ENCODE results near the gene ZMYND8.

Gene ZMYND8

GRCh38 chr20:47334022-47334551 lies 22.4 kb downstream of the ZMYND8 start:
- DNase-seq (ENCODE audit: insufficient read length, low spot score) (no peak), FAIRE-seq (no peak)
- TF ChIP-seq CTCF (IDR thresholded peaks at IDR 0.05; ENCODE audit: insufficient read depth, missing control alignments) = no peak

- FAIRE-seq (no peak), DNase-seq (ENCODE audit: insufficient read length, low spot score) (no peak)
- no peak for TF ChIP-seq CTCF (IDR thresholded peaks at IDR 0.05; ENCODE audit: insufficient read depth, missing control alignments)
Measured at GRCh38 chr20:47332381-47333206, 23.9 kb downstream of the ZMYND8 start.

GRCh38 chr20:47330933-47331708 lies 25.4 kb downstream of the ZMYND8 start:
- TF ChIP-seq CTCF (IDR thresholded peaks at IDR 0.05; ENCODE audit: insufficient read depth, missing control alignments) = no peak
- no peak for DNase-seq (ENCODE audit: insufficient read length, low spot score)
- no peak for FAIRE-seq

- no peak for TF ChIP-seq CTCF (IDR thresholded peaks at IDR 0.05; ENCODE audit: insufficient read depth, missing control alignments)
- no peak for DNase-seq (ENCODE audit: insufficient read length, low spot score)
- no peak for FAIRE-seq
Measured at GRCh38 chr20:47330071-47330470, 26.4 kb downstream of the ZMYND8 start.

GRCh38 chr20:47328129-47328528 lies 28.4 kb downstream of the ZMYND8 start:
- FAIRE-seq = no peak
- TF ChIP-seq CTCF (IDR thresholded peaks at IDR 0.05; ENCODE audit: insufficient read depth, missing control alignments) = no peak
- no peak for DNase-seq (ENCODE audit: insufficient read length, low spot score)

GRCh38 chr20:47327711-47328110 lies 28.8 kb downstream of the ZMYND8 start:
- no peak for TF ChIP-seq CTCF (IDR thresholded peaks at IDR 0.05; ENCODE audit: insufficient read depth, missing control alignments)
- FAIRE-seq (no peak), DNase-seq (ENCODE audit: insufficient read length, low spot score) (no peak)
